HepG2 (cell line): ENCODE results near the gene PARVB.

ENCODE experiments used
- BHLHE40 ChIP-seq: IDR thresholded peaks from 2 replicates; pipeline ENCODE4 v1.6.1; 2011; ENCODE audit warnings: low read length, improper control_type of control experiment
- CHD4 ChIP-seq: fragments of 200-600 bp; sonication (generic); IDR thresholded peaks from 2 replicates; pipeline ENCODE4 v1.7.0; 2017; ENCODE audit warnings: mild to moderate bottlenecking, low read length, borderline replicate concordance
- MAFF ChIP-seq: IDR thresholded peaks from 2 replicates; pipeline ENCODE4 v1.6.1; 2011; ENCODE audit warnings: low read depth, low read length, improper control_type of control experiment
- SMC3 ChIP-seq: IDR thresholded peaks from 2 replicates; pipeline ENCODE4 v1.6.1; 2011; ENCODE audit warnings: low read length, improper control_type of control experiment
- XRCC5 ChIP-seq: fragments of 200-400 bp; formaldehyde crosslinking; optimal IDR thresholded peaks from 2 replicates; pipeline ENCODE3; 2017; ENCODE audit warnings: mild to moderate bottlenecking, low read length
- ZBTB7A ChIP-seq: sonication (generic); formaldehyde crosslinking; IDR thresholded peaks from 2 replicates; pipeline ENCODE4 v1.8.0; 2022; ENCODE audit warnings: mild to moderate bottlenecking, missing genetic modification reagents
- TF ChIP-seq, protein P1 (sequence below): sonication (generic); formaldehyde crosslinking; IDR thresholded peaks from 2 replicates; pipeline ENCODE4 v1.5.0; 2020; ENCODE audit warnings: mild to moderate bottlenecking, missing genetic modification reagents, moderate library complexity

DNA sequence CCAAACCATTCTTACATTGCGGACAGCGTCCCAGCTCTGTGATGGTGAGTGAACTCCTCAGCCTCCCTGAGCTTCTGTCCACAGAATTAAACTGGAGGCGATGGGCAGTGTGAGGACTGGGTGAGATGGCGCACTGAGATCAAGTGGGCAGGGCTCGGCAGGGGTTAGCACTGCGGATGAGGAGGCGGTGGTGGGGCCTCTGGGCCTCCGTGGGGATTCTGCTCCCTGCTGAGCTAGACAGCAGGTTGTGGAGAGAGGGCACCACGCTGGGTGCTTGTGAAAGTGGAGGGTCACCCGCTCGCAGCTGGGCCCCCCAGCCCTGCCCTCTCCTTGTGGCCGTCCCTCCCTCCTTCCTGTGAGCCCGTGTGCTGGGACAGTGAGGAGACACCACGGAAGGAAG is 131.0 kb downstream of the PARVB start:
- TF ChIP-seq XRCC5: no peak
- no peak for TF ChIP-seq CHD4
- no peak for TF ChIP-seq SMC3
- TF ChIP-seq MAFF: no peak
- no peak for TF ChIP-seq ZBTB7A (CRISPR knock-in tag)
- TF ChIP-seq BHLHE40: no peak
- TF ChIP-seq, protein P1, sequence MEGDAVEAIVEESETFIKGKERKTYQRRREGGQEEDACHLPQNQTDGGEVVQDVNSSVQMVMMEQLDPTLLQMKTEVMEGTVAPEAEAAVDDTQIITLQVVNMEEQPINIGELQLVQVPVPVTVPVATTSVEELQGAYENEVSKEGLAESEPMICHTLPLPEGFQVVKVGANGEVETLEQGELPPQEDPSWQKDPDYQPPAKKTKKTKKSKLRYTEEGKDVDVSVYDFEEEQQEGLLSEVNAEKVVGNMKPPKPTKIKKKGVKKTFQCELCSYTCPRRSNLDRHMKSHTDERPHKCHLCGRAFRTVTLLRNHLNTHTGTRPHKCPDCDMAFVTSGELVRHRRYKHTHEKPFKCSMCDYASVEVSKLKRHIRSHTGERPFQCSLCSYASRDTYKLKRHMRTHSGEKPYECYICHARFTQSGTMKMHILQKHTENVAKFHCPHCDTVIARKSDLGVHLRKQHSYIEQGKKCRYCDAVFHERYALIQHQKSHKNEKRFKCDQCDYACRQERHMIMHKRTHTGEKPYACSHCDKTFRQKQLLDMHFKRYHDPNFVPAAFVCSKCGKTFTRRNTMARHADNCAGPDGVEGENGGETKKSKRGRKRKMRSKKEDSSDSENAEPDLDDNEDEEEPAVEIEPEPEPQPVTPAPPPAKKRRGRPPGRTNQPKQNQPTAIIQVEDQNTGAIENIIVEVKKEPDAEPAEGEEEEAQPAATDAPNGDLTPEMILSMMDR (CRISPR knock-in tag): no peak
